PC-3 (cell line): Measurements from ENCODE around the gene PLEKHM3.

Experiments used
- CTCF ChIP-seq: fragments of 300-600 bp; sonication (generic); conservative IDR thresholded peaks from 2 replicates; pipeline ENCODE4 v1.5.1; 2017; ENCODE audit warnings: antibody characterized with exemption, low read depth, mild to moderate bottlenecking, low read length
- EZH2 ChIP-seq: fragments of 300-600 bp; sonication (generic); IDR thresholded peaks from one replicate; pipeline ENCODE4 v1.6.1; 2017; ENCODE audit warnings: antibody characterized with exemption, mild to moderate bottlenecking, low read length; ENCODE audit not compliant: unreplicated experiment

GRCh38 chr2:207831584-207832248 lies 193.6 kb downstream of the PLEKHM3 start:
- no peak for TF ChIP-seq EZH2
- TF ChIP-seq CTCF, result no peak
